Transverse colon (tissue), 4 donors: ENCODE measurements around the gene PDE4D.

Experiments used
- CTCF ChIP-seq, 5 experiments: fragments of 200-600 bp in 3 of 5; fragments of 450-650 bp in 2 of 5; sonication (generic) in 3 of 5; IDR thresholded peaks; 1 replicate in 2 of 5; 2 replicates in 3 of 5; pipeline ENCODE4 v1.5.1; 2016 to 2017; ENCODE audit warnings: antibody characterized with exemption in 5 of 5, inconsistent platforms in 3 of 5, mild to moderate bottlenecking in 2 of 5, moderate library complexity in 1 of 5
- EP300 ChIP-seq: sonication (generic); formaldehyde crosslinking; IDR thresholded peaks from one replicate; pipeline ENCODE4 v1.6.1; 2017; ENCODE audit warnings: antibody characterized with exemption, low read depth
- POLR2AphosphoS5 ChIP-seq, 3 donors: sonication (generic); formaldehyde crosslinking; IDR thresholded peaks; one replicate each; pipeline ENCODE4 v1.6.1; 2016; ENCODE audit warnings: antibody characterized with exemption in 3 of 3

GRCh38 chr5:59249726-59250125 is 643.8 kb downstream of the PDE4D start:
- TF ChIP-seq EP300 = no peak
- TF ChIP-seq CTCF (IDR thresholded peaks at IDR 0.05) = no peak
- TF ChIP-seq POLR2AphosphoS5 (IDR thresholded peaks at IDR 0.05) = no peak
